Keratinocyte (primary cell): Measurements from ENCODE around the gene MTERF2. TPM values are rescaled to one million over a fixed set of nuclear protein-coding genes. Genes with fewer than 3 reads are reported as not detected.

Source experiments
- DNase-seq: peaks from one replicate; pipeline ENCODE4 v3.0.0-alpha.2; 2011; ENCODE audit warnings: low read depth, missing footprints, low spot score
- FAIRE-seq: peaks from 2 replicates; lab custom pipeline; 2011; peaks lifted over from hg19 to GRCh38; lab: Jason Lieb, UNC
- H2AFZ ChIP-seq: 2 replicates; pipeline ENCODE4 v1.6.0; 2012; ENCODE audit warnings: low read length, control low read depth, inconsistent platforms; ENCODE audit not compliant: control insufficient read depth
- H3K27ac ChIP-seq: 2 replicates; pipeline ENCODE4 v1.5.1; 2011; ENCODE audit warnings: low read length; ENCODE audit not compliant: control insufficient read depth, insufficient read depth
- H3K27me3 ChIP-seq: 3 replicates; pipeline ENCODE4 v1.6.0; 2011; ENCODE audit warnings: low read length; ENCODE audit not compliant: control insufficient read depth, insufficient read depth; ENCODE audit errors: extremely low read depth
- H3K36me3 ChIP-seq, 2 experiments: 2 replicates in 1 of 2; 3 replicates in 1 of 2; pipeline ENCODE4 v1.5.1; 2011; ENCODE audit warnings: low read length in 2 of 2, mild to moderate bottlenecking in 1 of 2; ENCODE audit not compliant: control insufficient read depth in 2 of 2, insufficient read depth in 2 of 2; ENCODE audit errors: extremely low read depth in 1 of 2
- H3K4me1 ChIP-seq: 3 replicates; pipeline ENCODE4 v1.5.1; 2011; ENCODE audit warnings: low read length; ENCODE audit not compliant: control insufficient read depth, insufficient read depth; ENCODE audit errors: extremely low read depth
- H3K4me2 ChIP-seq: 3 replicates; pipeline ENCODE4 v1.6.0; 2011; ENCODE audit warnings: low read depth, low read length; ENCODE audit not compliant: control insufficient read depth, insufficient read depth; ENCODE audit errors: extremely low read depth
- H3K4me3 ChIP-seq, 3 experiments: fragments of 200-600 bp in 1 of 3; sonication (generic) in 1 of 3; 2 replicates in 2 of 3; 3 replicates in 1 of 3; pipeline ENCODE4 v1.5.1; 2011 to 2016; ENCODE audit warnings: low read length in 3 of 3, mild to moderate bottlenecking in 3 of 3, control low read depth in 2 of 3, inconsistent platforms in 1 of 3, low read depth in 1 of 3, mixed read lengths in 1 of 3, mixed run types in 1 of 3, moderate library complexity in 1 of 3; ENCODE audit not compliant: control insufficient read depth in 2 of 3, insufficient read depth in 2 of 3; ENCODE audit errors: extremely low read depth in 1 of 3
- H3K79me2 ChIP-seq: 2 replicates; pipeline ENCODE4 v1.6.0; 2012; ENCODE audit warnings: low read length; ENCODE audit not compliant: control insufficient read depth, insufficient read depth
- H3K9ac ChIP-seq: 3 replicates; pipeline ENCODE4 v1.6.0; 2011; ENCODE audit warnings: low read length; ENCODE audit not compliant: control insufficient read depth, insufficient read depth; ENCODE audit errors: extremely low read depth
- H3K9me1 ChIP-seq: 3 replicates; pipeline ENCODE4 v1.6.0; 2011; ENCODE audit warnings: low read length; ENCODE audit not compliant: control insufficient read depth, insufficient read depth; ENCODE audit errors: extremely low read depth
- H3K9me3 ChIP-seq: 2 replicates; pipeline ENCODE4 v1.5.1; 2012; ENCODE audit warnings: low read depth, low read length; ENCODE audit not compliant: control insufficient read depth
- H4K20me1 ChIP-seq: 3 replicates; pipeline ENCODE4 v1.6.0; 2011; ENCODE audit warnings: low read length; ENCODE audit not compliant: control insufficient read depth, insufficient read depth; ENCODE audit errors: extremely low read depth
- CTCF ChIP-seq, 3 experiments: IDR thresholded peaks in 1 of 3; conservative IDR thresholded peaks in 1 of 3; optimal IDR thresholded peaks in 1 of 3; 2 replicates in 2 of 3; 3 replicates in 1 of 3; pipeline versions ENCODE3 to v1.5.1; 2011; ENCODE audit warnings: low read length in 3 of 3, mild to moderate bottlenecking in 3 of 3, moderate library complexity in 2 of 3, control low read depth in 1 of 3, inconsistent platforms in 1 of 3; ENCODE audit not compliant: insufficient read depth in 2 of 3; ENCODE audit errors: extremely low read depth in 1 of 3
- EZH2 ChIP-seq: IDR thresholded peaks from one replicate; pipeline ENCODE4 v1.6.1; 2012; ENCODE audit warnings: inconsistent platforms, mild to moderate bottlenecking, low read length, moderate library complexity
- dilution Hi-C: fragments of 300-500 bp; cut with MboI; formaldehyde crosslinking; loops from one replicate; pipeline ENCODE4 v1.7.0; 2020; ENCODE audit warnings: low sequenced_read_pairs; ENCODE audit not compliant: extremely low pct_ligation_motif_present
- polyA plus RNA-seq, 5 experiments: library from polyadenylated mRNA; depleted of rRNA in 3 of 5; stranded (reverse) in 3 of 5; stranded (forward) in 1 of 5; unstranded in 1 of 5; fragments of >200 nt; gene quantifications; 1 replicate in 1 of 5; 2 replicates in 3 of 5; 3 replicates in 1 of 5; pipeline versions ENCODE4 v1.2.1 to v1.2.3, GENCODE V29; 2011 to 2012; ENCODE audit warnings: missing spikeins in 2 of 5, low read depth in 1 of 5, low replicate concordance in 1 of 5

The MTERF2 gene
- polyA plus RNA-seq, 1 donor (not counting 4 experiments of a cell fraction or from before 2014, with no cell fraction given), result 9.6 TPM

GRCh38 chr12:106994579-106995220 is 7.8 kb upstream of the MTERF2 start:
- H3K27me3 ChIP-seq, result no peaks in the 10 kb centered on the region

GRCh38 chr12:106987846-106988245 is 900 bp upstream of the MTERF2 start:
- no peak overlapping the region for H3K27ac ChIP-seq
- H3K36me3 ChIP-seq, result peaks cover 0 to 5% of the 10 kb centered on the region in 2 experiments
- dilution Hi-C loops, result no loop called here
- peaks cover 11% of the 10 kb centered on the region for H3K4me1 ChIP-seq
- H3K27me3 ChIP-seq, result no peaks in the 10 kb centered on the region
- DNase-seq (no peak), FAIRE-seq (peak; percentile 5)
- no peak overlapping the region for H3K9ac ChIP-seq
- H2AFZ ChIP-seq, result peak overlapping the region; percentile 8
- no peaks in the 10 kb centered on the region for H3K9me3 ChIP-seq
- peak overlapping the region; percentile 33 for H3K4me2 ChIP-seq
- H3K79me2 ChIP-seq, result peaks cover 1% of the 10 kb centered on the region
- TF ChIP-seq EZH2, result no peak
- no peak for TF ChIP-seq CTCF (optimal IDR thresholded peaks at IDR 0.05 in 1 of 3, IDR thresholded peaks at IDR 0.05 in 1 of 3, conservative IDR thresholded peaks at IDR 0.05 in 1 of 3; ENCODE audit: extremely low read depth in 1 of 3, insufficient read depth in 2 of 3, low read length in 3 of 3)
- no peak overlapping the region for H3K4me3 ChIP-seq
- no peaks in the 10 kb centered on the region for H4K20me1 ChIP-seq
- H3K9me1 ChIP-seq, result no peaks in the 10 kb centered on the region

More at GRCh38 chr12:106994579-106995220, 7.8 kb upstream of the MTERF2 start:
- dilution Hi-C loops, result no loop called here
- no peak overlapping the region for H3K4me2 ChIP-seq
- H2AFZ ChIP-seq, result no peak overlapping the region
- no peaks in the 10 kb centered on the region for H3K79me2 ChIP-seq
- no peak overlapping the region for H3K27ac ChIP-seq
- TF ChIP-seq CTCF (optimal IDR thresholded peaks at IDR 0.05 in 1 of 3, IDR thresholded peaks at IDR 0.05 in 1 of 3, conservative IDR thresholded peaks at IDR 0.05 in 1 of 3; ENCODE audit: extremely low read depth in 1 of 3, insufficient read depth in 2 of 3, low read length in 3 of 3), result no peak
- no peak for TF ChIP-seq EZH2
- H3K4me1 ChIP-seq, result peaks cover 6% of the 10 kb centered on the region
- no peaks in the 10 kb centered on the region for H3K9me3 ChIP-seq
- no peaks in the 10 kb centered on the region for H3K9me1 ChIP-seq
- DNase-seq (no peak), FAIRE-seq (no peak)
- H3K9ac ChIP-seq, result no peak overlapping the region
- H3K36me3 ChIP-seq, result no peaks in the 10 kb centered on the region
- H3K4me3 ChIP-seq, result no peak overlapping the region
- H4K20me1 ChIP-seq, result no peaks in the 10 kb centered on the region
